ENCODE measurements around the gene CNTN1.
"Not testable (repeated sequence)": the region's sequence is repeated elsewhere in the genome, so short reads cannot be mapped to it uniquely, and the experiment has no call there.

CNTN1 gene

DNA sequence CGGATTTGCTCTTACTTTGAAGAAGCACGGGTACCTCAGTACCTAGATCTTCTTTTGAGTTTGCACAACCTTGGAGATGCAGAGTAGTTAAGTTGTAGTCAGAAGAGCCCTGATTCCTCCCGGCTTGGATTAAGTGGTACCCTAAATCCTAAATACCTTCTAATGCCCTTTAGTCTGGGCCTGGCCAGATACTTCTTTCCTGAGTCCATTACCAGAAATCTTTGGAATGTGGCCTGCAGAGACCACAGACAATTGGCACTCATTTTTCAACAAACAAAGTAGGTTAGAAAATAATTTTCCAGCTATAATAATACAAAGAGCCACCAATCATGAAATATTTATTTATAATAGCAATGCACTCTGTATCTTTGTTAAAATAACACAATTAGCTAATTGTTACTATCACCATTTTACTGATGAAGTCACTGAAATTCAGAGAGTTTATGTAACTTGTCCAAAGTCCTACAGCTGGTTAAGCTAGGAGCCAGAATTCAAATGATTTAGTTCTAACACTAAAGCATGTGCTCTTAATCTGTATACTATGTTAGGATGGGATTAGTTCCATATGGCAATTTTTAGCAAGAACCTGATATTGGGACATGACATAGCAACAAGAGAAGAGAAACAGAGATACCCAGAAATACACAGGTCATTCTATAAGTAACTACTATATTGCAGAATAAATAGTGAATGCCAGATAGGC is 363.8 kb downstream of the CNTN1 start:
- no peak for DNase-seq

DNA sequence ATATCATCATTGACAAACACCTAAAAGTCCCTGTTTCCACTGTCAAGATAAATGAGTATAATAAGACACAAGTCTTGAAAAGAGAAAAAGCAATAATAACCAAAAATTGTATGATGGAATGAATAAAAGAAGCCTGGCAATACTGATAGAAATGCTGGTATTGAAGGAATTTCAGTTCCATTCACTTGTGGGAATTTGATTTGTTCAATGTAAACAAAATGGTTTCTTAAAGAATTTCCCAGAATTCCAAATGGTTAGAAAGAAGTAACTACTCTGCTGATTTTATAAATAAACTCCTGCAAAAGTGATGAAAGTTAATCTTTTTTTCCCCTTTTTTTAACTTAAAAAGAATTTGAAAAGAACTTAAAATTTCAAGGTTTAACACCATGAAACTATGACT is 366.0 kb downstream of the CNTN1 start:
- no peak for DNase-seq

DNA sequence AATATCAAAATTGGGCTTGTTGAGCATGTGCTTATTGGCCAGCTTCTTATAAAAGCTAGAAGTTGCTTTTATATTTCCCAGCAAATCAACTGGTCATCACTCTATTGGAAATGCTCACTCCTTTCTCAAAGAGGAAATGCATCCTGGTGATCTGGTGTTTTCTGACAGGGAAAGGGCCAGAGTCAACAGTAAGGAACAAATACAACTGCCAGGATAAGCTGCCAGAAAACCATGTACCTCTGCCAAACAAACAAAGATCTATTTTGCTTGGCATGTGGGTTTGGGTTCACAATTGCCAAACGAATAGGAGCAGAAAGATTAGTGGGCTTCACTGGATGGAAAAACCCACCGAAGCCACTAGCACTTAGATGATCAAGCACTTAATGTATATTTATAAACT is 369.0 kb downstream of the CNTN1 start:
- no peak for DNase-seq

DNA sequence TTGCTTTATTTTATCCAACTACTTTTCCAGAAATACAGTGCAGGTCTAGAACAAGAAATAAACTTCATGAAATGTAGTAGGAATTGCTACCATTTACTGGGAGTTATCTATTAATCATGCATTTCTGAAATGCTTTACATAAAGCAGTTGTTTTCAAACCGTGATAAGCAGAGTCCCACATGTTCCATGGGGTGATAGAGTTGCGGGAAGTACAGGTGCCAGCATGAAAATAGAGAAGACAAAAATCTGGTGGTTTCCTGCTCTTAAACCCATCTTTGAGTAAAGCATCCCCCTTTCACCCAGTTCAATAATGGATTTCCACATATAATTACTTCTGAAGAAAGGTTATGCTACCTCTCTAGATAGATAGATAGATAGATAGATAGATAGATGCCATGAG is 372.2 kb downstream of the CNTN1 start:
- no peak for DNase-seq

DNA sequence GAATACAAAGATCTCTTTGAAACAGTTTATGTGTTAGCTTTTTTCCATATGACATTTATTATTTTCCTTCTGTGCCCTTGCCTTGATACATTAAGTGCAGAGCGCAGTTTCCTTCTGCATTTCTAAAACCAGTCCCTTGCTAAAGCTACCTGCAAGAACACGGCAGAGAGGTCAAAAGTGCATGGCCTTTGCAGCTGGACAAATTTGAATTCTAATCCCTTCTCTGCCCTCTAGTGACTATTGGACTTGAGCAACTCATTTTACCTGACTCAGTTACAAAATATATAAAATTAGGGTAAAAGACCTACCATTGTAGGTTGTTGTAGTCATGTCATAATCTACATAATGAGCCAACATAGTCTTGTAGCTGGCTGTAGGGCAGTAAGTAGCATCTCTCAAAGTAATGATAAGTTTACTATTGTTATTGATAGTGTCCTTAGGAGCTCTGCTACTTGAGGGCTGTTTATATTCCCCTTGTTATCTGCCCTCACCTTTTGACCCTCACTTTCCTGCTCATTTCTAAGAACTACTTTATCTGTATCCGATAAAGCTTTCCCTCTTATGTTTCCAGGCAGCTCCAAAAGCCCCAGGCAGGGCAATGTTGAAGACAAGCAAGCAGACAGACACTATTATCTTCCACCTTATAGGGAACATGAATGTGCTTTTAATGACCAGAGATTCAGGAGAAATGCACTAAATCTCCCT is 375.9 kb downstream of the CNTN1 start:
- no peak for DNase-seq

DNA sequence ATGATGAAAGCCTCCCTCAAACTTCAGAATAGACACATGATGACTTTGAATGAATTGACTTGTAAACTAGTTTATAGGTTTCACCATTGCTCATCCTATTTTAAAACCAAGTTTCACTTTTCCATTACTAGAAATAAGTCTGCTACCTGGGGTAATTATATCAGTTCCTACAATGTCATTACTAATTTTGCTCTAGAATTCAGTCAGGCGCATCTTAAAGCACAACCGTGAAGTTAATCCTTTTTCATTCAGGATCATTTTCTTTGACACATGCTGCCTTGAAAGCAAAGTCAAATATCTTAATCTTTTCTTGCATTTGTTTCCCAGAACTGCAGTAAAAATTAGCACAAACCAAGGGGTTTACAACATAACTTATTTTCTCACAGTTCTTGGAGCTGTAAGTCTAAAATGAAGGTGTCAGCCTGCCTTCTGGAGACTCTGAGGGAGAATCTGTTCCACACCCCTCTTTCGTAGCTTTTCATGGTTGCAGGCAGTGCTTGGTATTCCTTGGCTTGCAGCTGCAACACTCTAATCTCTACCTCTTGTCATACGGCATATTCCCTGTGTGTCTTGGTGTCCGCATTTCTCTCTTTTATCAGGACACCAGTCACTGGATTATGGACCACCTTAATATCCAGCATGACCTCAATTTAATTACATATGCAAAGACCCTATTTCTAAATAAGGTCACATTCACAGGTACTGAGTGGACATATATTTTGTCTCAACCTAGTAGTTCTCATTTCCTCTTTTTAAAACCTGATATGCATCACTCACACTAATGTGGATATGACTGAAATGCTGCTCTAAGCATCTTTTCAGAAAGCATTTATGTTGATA is 381.6 kb downstream of the CNTN1 start:
- no peak for DNase-seq

DNA sequence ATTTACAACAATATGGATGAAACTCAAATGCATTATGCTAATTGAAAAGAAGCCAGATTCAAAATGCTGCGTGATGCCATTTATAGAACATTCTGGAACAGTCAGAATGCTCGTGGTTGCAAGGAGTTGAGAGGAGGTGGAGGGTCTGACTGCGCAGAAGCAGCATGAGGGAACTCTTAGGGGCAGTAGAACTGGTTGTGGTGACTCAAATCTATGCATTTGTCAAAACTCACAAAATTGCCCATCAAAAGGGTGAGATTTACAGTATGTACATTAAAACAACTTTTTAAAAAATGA is 382.2 kb downstream of the CNTN1 start:
- DNase-seq = no peak

DNA sequence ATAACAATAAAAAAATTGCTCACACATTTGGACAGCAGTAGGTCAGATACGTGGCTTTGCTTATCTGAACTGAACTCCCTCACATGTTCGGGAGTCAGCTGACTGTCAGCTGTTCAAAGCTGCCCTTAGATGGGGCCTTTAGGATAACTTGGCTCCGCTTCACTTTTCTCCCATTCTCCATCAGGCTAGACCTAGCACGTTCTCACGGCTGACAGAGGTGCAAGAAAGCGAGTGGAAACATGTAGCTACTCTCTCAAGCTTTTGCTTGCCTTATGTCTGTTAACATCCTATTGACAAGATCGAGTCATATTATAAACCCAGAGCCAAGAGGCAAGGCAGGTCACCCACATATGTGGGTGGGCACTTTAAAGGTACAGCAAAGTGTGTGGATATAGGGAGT is 383.9 kb downstream of the CNTN1 start:
- no peak for DNase-seq

DNA sequence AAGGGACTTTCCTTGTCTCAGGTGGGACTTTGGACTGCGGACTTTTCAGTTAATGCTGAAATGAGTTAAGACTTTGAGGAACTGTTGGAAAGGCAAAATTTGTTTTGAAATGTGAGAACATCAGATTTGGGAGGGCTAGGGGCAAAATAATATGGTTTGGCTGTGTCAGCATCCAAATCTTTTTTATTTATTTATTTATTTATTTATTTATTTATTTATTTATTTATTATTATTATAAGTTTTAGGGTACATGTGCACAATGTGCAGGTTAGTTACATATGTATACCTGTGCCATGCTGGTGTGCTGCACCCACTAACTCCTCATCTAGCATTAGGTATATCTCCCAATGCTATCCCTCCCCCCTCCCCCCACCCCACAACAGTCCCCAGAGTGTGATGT is 389.0 kb downstream of the CNTN1 start:
- not testable (repeated sequence) for DNase-seq

DNA sequence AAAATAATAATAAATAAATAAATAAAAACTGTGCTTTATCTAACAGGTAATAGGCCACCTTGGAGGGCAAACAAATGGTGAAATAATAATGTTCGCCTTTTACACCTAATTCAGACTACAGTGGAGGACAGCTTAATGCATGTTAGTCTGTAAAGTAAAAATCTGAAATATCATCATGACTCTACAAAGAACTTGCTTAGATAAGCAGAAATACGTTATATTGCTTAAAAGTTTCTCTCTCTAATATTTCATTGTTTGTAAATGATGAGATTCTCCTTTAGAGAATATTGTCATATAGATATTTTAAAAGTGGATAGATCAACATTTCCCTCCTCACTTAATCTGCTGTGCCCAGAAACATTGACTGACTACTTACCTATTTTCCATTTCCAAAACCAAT is 397.2 kb downstream of the CNTN1 start:
- no peak for DNase-seq

DNA sequence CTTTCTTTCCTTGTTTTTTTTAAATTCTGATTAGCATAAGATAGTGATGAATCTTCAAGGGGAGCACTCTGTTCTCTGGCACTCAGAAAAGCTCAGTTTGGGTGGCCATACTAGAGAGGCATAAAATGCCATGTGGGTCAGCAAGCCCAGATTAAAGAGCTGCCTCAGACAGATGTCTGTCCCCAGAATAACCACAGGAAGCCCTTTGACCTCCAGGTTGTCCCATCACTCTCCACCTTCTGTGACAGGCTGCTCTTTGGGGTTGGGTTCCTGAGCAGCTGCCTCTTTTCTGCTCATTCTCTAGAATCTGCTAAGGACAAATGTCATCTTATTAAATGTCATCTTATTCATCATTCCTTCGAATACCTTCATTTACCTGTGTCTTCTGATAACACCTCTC is 399.9 kb downstream of the CNTN1 start:
- no peak for DNase-seq

DNA sequence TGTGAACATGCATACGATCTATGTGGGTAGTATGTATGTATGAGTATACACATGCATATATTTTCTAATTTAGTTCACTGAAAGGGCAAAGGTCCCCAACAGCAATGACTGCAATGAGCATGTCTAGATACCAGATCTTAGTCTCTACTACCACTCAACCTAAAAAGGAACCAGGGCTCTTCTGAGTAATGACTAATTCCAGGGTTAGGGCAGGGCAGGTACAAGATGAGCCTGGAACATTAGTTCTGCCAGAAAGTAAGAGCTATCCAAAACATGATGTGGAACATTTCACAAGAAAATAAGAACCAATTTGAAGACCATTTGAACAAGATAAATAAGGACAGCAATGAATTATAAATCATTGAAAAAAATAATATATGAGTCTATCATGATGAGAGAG is 404.6 kb downstream of the CNTN1 start:
- no peak for DNase-seq

DNA sequence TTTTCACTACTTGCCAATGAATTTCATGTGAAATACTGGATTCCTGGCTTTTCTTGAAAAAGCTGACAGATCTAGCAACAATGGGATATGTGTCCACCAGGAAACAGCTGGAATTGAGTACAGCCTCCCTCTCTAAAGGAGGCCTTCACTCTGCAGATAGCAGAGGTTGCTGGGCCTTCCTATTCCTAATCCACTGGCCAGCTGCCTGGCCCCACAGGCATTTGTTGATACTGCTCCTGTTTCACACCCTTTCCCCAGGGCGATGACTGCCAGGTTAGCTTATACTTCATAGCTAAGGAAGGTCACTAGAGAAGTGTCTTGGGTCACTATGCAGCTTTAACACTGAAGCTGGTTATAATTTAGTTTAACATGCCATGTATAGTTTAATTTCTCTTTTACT is 408.3 kb downstream of the CNTN1 start:
- no peak for DNase-seq

DNA sequence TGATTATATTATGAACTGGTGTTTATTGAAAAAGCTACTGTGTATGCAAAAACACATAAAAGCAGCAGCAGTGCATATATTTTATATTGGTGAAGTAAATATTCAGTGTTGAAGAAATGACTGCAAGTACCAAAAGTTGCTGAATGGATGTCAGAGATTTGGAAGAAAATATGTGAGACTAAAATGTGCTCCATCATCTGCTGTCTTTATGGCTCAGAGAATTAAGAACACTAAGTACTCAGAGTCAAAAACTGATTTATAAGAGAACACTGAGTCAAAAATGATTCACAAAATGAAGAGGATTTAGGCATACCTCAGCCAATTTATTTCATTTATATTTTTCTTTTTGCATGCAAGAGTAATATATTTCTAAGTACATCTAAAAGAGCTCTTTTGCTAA is 409.6 kb downstream of the CNTN1 start:
- DNase-seq = no peak

DNA sequence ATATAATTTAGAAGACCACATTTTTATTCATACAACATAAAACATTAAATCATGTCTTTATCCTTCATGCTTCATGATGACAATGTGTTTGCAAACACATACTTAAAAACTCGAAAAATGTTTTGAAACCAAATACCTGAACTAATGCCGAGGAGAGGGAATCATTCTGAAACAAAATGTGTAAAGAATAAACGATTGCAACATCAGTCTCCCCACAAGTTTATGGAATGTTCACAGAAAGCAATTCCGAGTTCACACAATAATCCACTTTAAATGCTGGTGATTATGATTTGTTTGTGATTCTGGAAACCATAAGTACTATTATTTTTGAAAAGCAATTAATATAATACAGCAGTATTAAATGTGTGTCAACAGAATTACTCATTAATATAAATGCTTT is 411.4 kb downstream of the CNTN1 start:
- no peak for DNase-seq

DNA sequence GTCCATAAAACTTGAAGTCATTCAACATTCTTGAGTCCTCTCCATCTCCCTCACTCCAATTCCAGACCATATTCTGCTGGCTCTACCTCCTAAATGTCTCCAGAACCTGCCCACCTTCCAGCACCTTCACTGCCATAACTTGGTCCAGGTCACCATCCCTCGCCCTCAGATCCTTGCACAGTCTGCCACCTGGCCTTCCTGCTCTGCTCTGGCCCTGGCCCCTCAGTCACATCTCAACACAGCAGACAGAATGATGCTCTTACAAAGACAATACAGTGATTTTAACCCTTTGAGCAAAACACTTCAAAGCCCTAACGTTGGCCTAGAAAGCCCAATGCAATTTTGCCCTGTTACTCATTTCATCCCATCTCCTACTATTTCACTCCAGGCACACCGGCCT is 414.1 kb downstream of the CNTN1 start:
- DNase-seq = no peak

DNA sequence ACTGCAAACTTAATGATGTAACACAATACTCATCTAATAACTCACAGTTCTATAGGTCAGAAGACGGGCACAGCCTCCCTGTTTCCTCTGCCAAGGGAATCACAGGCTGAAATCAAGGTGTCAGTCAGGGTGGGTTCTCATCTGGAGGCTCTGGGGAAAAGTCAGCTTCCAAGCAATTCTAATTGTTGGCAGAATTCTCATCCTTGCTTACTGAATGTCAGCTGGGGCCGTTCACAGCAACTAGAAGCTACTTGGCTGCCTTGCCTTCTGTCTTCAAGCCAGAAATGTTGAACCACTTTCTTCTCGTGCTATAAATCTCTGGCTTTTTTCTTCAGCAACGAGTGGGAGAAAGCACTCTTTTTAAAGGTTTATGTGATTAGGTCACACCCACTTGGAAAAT is 415.8 kb downstream of the CNTN1 start:
- no peak for DNase-seq

DNA sequence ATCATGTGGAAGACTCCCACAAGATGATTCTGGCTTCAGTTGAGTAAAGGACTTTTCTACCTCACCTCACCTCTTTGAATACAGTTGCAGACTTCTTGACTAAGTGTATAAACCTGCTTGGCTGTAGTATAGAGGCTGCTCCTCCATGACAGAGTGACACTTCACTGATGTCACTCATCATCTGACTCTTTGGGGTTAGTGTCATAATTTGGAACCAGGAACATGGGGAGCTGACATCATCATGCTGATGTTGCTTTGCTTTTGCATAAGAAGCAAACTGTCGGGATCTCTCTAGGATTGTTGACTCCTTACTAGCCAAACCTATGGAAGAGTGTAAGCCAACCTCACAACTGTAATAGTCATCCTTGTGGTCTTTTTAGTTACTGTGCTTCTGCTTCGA is 420.7 kb downstream of the CNTN1 start:
- no peak for DNase-seq

DNA sequence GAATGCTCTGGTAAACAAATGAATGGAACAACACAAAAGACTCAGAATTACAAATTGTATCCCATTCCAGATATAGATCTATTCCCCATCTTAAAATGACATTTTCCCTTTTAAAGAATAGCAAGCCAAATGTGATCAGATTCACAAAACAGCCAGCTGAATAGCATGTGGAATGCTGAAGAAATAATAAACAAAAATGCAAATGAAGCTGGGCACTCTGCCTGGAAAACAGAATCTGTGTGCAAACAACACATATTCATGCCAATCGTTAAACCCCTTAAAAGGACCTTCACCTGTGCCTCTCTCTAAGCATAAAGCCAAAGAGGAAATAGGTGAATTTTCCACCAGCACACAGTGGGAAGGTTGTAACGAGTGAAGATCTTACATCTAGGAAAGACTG is 428.0 kb downstream of the CNTN1 start:
- no peak for DNase-seq

DNA sequence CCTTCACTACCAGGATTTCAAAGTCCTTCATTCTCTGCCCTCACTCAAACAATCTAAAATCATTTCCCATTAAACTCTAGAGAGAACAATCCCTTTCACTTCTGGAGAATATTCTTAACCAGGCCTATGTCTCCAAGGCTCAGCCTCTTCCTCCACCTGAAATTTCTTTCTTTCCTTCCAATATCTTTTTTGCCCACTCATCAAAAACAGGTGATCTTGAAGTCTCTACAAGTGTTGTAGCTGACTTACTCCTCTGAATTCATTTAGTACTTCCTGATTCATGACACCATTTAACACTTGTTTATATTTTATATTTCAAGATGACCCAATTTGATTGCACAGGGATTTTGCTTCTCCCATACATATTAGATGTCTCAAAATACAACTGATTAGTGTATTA is 429.1 kb downstream of the CNTN1 start:
- no peak for DNase-seq
